Upper lobe of right lung (tissue), 1 donor: ENCODE results near the gene MYH7B. TPM values are rescaled to one million over a fixed set of nuclear protein-coding genes. Genes with fewer than 3 reads are reported as not detected.

Experiments used
- ATAC-seq: fragments of 200-7000 bp; cut with Tn5 transposase; one replicate; pipeline ENCODE4 v1.9.1; 2020; ENCODE audit warnings: mild to moderate bottlenecking, moderate library complexity
- DNase-seq: peaks from one replicate; pipeline ENCODE4 v3.0.0-alpha.2; 2020
- H3K27ac ChIP-seq: fragments of 200-600 bp; one replicate; pipeline ENCODE4 v1.8.0; 2022
- H3K27me3 ChIP-seq: fragments of 200-600 bp; one replicate; pipeline ENCODE4 v1.8.0; 2022; ENCODE audit warnings: mild to moderate bottlenecking
- H3K36me3 ChIP-seq: fragments of 200-600 bp; one replicate; pipeline ENCODE4 v1.8.0; 2022
- H3K4me1 ChIP-seq: fragments of 200-600 bp; one replicate; pipeline ENCODE4 v1.8.0; 2022
- H3K4me3 ChIP-seq: fragments of 200-600 bp; one replicate; pipeline ENCODE4 v1.8.0; 2022; ENCODE audit warnings: mild to moderate bottlenecking
- H3K9me3 ChIP-seq: fragments of 200-600 bp; one replicate; pipeline ENCODE4 v1.8.0; 2022
- CTCF ChIP-seq: fragments of 200-600 bp; IDR thresholded peaks from one replicate; pipeline ENCODE4 v1.8.0; 2022; ENCODE audit warnings: antibody characterized with exemption
- intact Hi-C: fragments of 100-400 bp; cut with DNase I; formaldehyde crosslinking; loops from one replicate; pipeline ENCODE4 v1.11.0; 2022
- total RNA-seq: library from RNA; stranded (reverse); fragmentation: NEBNext Ultra II Directional; extraction: Animal tissue kit (Norgen Biotek cat#: 25700); gene quantifications from one replicate; pipeline ENCODE4 v1.2.1, GENCODE V29; 2021
- donor health status: DM: no; HTN: yes; CAD: no; lungs with severe emphysema.

Gene MYH7B
- total RNA-seq, 1 donor from 2014 or later = 1.8 TPM

GRCh38 chr20:34951252-34951651 is 4.4 kb upstream of the MYH7B start:
- intact Hi-C loops = no loop called here
- no peak overlapping the region for H3K4me3 ChIP-seq
- TF ChIP-seq CTCF = no peak
- no peak for DNase-seq
- H3K4me1 ChIP-seq = peaks cover 10% of the 10 kb centered on the region
- peaks cover 13% of the 10 kb centered on the region for H3K36me3 ChIP-seq
- no peaks in the 10 kb centered on the region for H3K9me3 ChIP-seq
- H3K27ac ChIP-seq = no peak overlapping the region
- H3K27me3 ChIP-seq = no peaks in the 10 kb centered on the region
- no peak for ATAC-seq

- Histone ChIP-seq H3K4me1 (peaks cover 12% of the 10 kb centered on the region), H3K9me3 (no peaks in the 10 kb centered on the region), H3K4me3 (no peak overlapping the region), H3K27me3 (no peaks in the 10 kb centered on the region), H3K27ac (no peak overlapping the region), H3K36me3 (peaks cover 13% of the 10 kb centered on the region)
- no peak for DNase-seq
- intact Hi-C loops = no loop called here
- TF ChIP-seq CTCF = no peak
- ATAC-seq = no peak
Measured at GRCh38 chr20:34951652-34952051, 4.0 kb upstream of the MYH7B start.

- H3K9me3 ChIP-seq = no peaks in the 10 kb centered on the region
- intact Hi-C loops = no loop called here
- H3K36me3 ChIP-seq = peaks cover 13% of the 10 kb centered on the region
- no peak for TF ChIP-seq CTCF
- no peaks in the 10 kb centered on the region for H3K27me3 ChIP-seq
- H3K27ac ChIP-seq = no peak overlapping the region
- H3K4me3 ChIP-seq = no peak overlapping the region
- ATAC-seq (no peak), DNase-seq (no peak)
- peaks cover 12% of the 10 kb centered on the region for H3K4me1 ChIP-seq
Measured at GRCh38 chr20:34952671-34953070, 3.0 kb upstream of the MYH7B start.

GRCh38 chr20:34953960-34954359 is 1.7 kb upstream of the MYH7B start:
- Histone ChIP-seq H3K27me3 (no peaks in the 10 kb centered on the region), H3K36me3 (peaks cover 13% of the 10 kb centered on the region), H3K27ac (no peak overlapping the region), H3K4me3 (no peak overlapping the region), H3K4me1 (peaks cover 12% of the 10 kb centered on the region), H3K9me3 (no peaks in the 10 kb centered on the region)
- ATAC-seq = no peak
- DNase-seq = no peak
- intact Hi-C loops = no loop called here
- TF ChIP-seq CTCF = no peak

GRCh38 chr20:34954904-34955230 is 801 bp upstream of the MYH7B start:
- TF ChIP-seq CTCF = no peak
- ATAC-seq = peak; percentile 2
- peaks cover 7% of the 10 kb centered on the region for H3K36me3 ChIP-seq

GRCh38 chr20:34956041-34956458 is 382 bp downstream of the MYH7B start:
- Histone ChIP-seq H3K27me3 (no peaks in the 10 kb centered on the region), H3K36me3 (peaks cover 4% of the 10 kb centered on the region), H3K4me3 (peak overlapping the region; percentile 66), H3K4me1 (peaks cover 12% of the 10 kb centered on the region), H3K9me3 (no peaks in the 10 kb centered on the region), H3K27ac (peak overlapping the region; percentile 87)
- DNase-seq (no peak), ATAC-seq (no peak)
- TF ChIP-seq CTCF = peak; percentile 22
- intact Hi-C loops = loop anchor here (5.0 kb wide), 1 partner anchor 84 kb away; the partner anchor contains the start of gene GGT7

More at GRCh38 chr20:34954904-34955230, 801 bp upstream of the MYH7B start:
- Histone ChIP-seq H3K27ac (peak overlapping the region; percentile 87), H3K4me3 (peak overlapping the region; percentile 66), H3K4me1 (peaks cover 12% of the 10 kb centered on the region), H3K27me3 (no peaks in the 10 kb centered on the region), H3K9me3 (no peaks in the 10 kb centered on the region)
- intact Hi-C loops = loop anchor here (5.0 kb wide), 1 partner anchor 83 kb away; the partner anchor contains the start of gene GGT7
- DNase-seq = no peak
